ENCODE results near the gene RBKS.

Gene RBKS

GRCh38 chr2:27738349-27739057, 151.7 kb downstream of the RBKS start:
- H3K36me3 Mint-ChIP-seq: no peaks in the 10 kb centered on the region
- DNase-seq (ENCODE audit: low spot score in 2 of 2): no peak
- no peak overlapping the region for H3K27ac Mint-ChIP-seq
- peaks cover 4% of the 10 kb centered on the region for H3K9me3 Mint-ChIP-seq
- peaks cover 4% of the 10 kb centered on the region for H3K4me1 Mint-ChIP-seq
- no peak overlapping the region for H3K4me3 Mint-ChIP-seq
- ATAC-seq (ENCODE audit: low read depth): no peak
- H3K27me3 Mint-ChIP-seq: peaks cover 13% of the 10 kb centered on the region

- no peak overlapping the region for H3K27ac Mint-ChIP-seq
- no peaks in the 10 kb centered on the region for H3K36me3 Mint-ChIP-seq
- DNase-seq (ENCODE audit: low spot score in 2 of 2) (no peak), ATAC-seq (ENCODE audit: low read depth) (no peak)
- H3K4me3 Mint-ChIP-seq: no peak overlapping the region
- peaks cover 4% of the 10 kb centered on the region for H3K9me3 Mint-ChIP-seq
- peaks cover 4% of the 10 kb centered on the region for H3K4me1 Mint-ChIP-seq
- peaks cover 13% of the 10 kb centered on the region for H3K27me3 Mint-ChIP-seq
Measured at GRCh38 chr2:27737676-27738348, 152.4 kb downstream of the RBKS start.

- Mint-ChIP-seq H3K27me3 (peaks cover 13% of the 10 kb centered on the region), H3K9me3 (peaks cover 4% of the 10 kb centered on the region), H3K4me3 (no peak overlapping the region), H3K36me3 (no peaks in the 10 kb centered on the region), H3K27ac (no peak overlapping the region), H3K4me1 (peaks cover 4% of the 10 kb centered on the region)
- DNase-seq (ENCODE audit: low spot score in 2 of 2) (no peak), ATAC-seq (ENCODE audit: low read depth) (no peak)
Measured at GRCh38 chr2:27736890-27737204, 153.3 kb downstream of the RBKS start.

GRCh38 chr2:27736031-27736889, 153.9 kb downstream of the RBKS start:
- Mint-ChIP-seq H3K27ac (no peak overlapping the region), H3K4me3 (no peak overlapping the region), H3K9me3 (peaks cover 4% of the 10 kb centered on the region), H3K4me1 (peaks cover 4% of the 10 kb centered on the region), H3K36me3 (no peaks in the 10 kb centered on the region), H3K27me3 (peaks cover 13% of the 10 kb centered on the region)
- DNase-seq (ENCODE audit: low spot score in 2 of 2): no peak
- no peak for ATAC-seq (ENCODE audit: low read depth)

GRCh38 chr2:27735263-27735904, 154.8 kb downstream of the RBKS start:
- DNase-seq (ENCODE audit: low spot score in 2 of 2) (no peak), ATAC-seq (ENCODE audit: low read depth) (no peak)
- peaks cover 7% of the 10 kb centered on the region for H3K4me1 Mint-ChIP-seq
- H3K9me3 Mint-ChIP-seq: peaks cover 1% of the 10 kb centered on the region
- peaks cover 13% of the 10 kb centered on the region for H3K27me3 Mint-ChIP-seq
- H3K27ac Mint-ChIP-seq: no peak overlapping the region
- H3K36me3 Mint-ChIP-seq: no peaks in the 10 kb centered on the region
- H3K4me3 Mint-ChIP-seq: peak overlapping the region; percentile 57

GRCh38 chr2:27734305-27734704, 155.9 kb downstream of the RBKS start:
- ATAC-seq (ENCODE audit: low read depth) (no peak), DNase-seq (ENCODE audit: low spot score in 2 of 2) (no peak)
- Mint-ChIP-seq H3K4me3 (no peak overlapping the region), H3K9me3 (peaks cover 1% of the 10 kb centered on the region), H3K27ac (no peak overlapping the region), H3K27me3 (peaks cover 13% of the 10 kb centered on the region), H3K4me1 (peaks cover 11% of the 10 kb centered on the region), H3K36me3 (no peaks in the 10 kb centered on the region)
